K562 (cell line): ENCODE measurements around the gene SMG6. TPM values are rescaled to one million over a fixed set of nuclear protein-coding genes. Genes with fewer than 3 reads are reported as not detected.

Experiments
- ATF2 ChIP-seq: sonication (generic); formaldehyde crosslinking; IDR thresholded peaks from 2 replicates; pipeline ENCODE4 v1.8.1; 2022; ENCODE audit warnings: missing genetic modification reagents
- CGGBP1 ChIP-seq: fragments of 250-450 bp; sonication (Bioruptor Pico); IDR thresholded peaks from 2 replicates; pipeline ENCODE4 v1.9.0; 2021; ENCODE audit warnings: mild to moderate bottlenecking
- ETV6 ChIP-seq, 3 experiments: fragments of 150-350 bp in 1 of 3; sonication (generic) in 1 of 3; formaldehyde crosslinking in 1 of 3; IDR thresholded peaks; 2 replicates each; pipeline versions ENCODE4 v1.6.1 to v1.8.0; 2014 to 2022; ENCODE audit warnings: borderline replicate concordance in 2 of 3, low read depth in 2 of 3, antibody characterized with exemption in 1 of 3, low read length in 1 of 3, mild to moderate bottlenecking in 1 of 3, missing genetic modification reagents in 1 of 3
- FOS ChIP-seq: IDR thresholded peaks from 3 replicates; pipeline ENCODE4 v1.6.1; 2011; ENCODE audit not compliant: insufficient read length; ENCODE audit errors: extremely low read depth
- FOXM1 ChIP-seq, 2 experiments: fragments of 450-650 bp in 1 of 2; sonication (generic) in 1 of 2; formaldehyde crosslinking in 1 of 2; IDR thresholded peaks; 2 replicates each; pipeline versions ENCODE4 v1.6.1 to v1.9.0; 2017 to 2022; ENCODE audit warnings: low read depth in 2 of 2, mild to moderate bottlenecking in 2 of 2, missing genetic modification reagents in 1 of 2, moderate library complexity in 1 of 2
- IRF2 ChIP-seq: sonication (generic); formaldehyde crosslinking; IDR thresholded peaks from 2 replicates; pipeline ENCODE4 v1.8.1; 2022; ENCODE audit warnings: mild to moderate bottlenecking, missing genetic modification reagents
- PHB2 ChIP-seq: fragments of 450-650 bp; IDR thresholded peaks from 2 replicates; pipeline ENCODE4 v1.6.1; 2017; ENCODE audit warnings: low read depth
- POLR2B ChIP-seq: fragments of 450-650 bp; IDR thresholded peaks from 2 replicates; pipeline ENCODE4 v1.6.1; 2018; ENCODE audit warnings: low read depth; ENCODE audit not compliant: partially characterized antibody
- RREB1 ChIP-seq: fragments of 250-450 bp; sonication (Bioruptor Pico); IDR thresholded peaks from 2 replicates; pipeline ENCODE4 v1.4.0; 2020
- SETDB1 ChIP-seq: IDR thresholded peaks from one replicate; pipeline ENCODE4 v1.6.1; 2012; ENCODE audit warnings: low read length, control low read depth, inconsistent platforms
- SMARCB1 ChIP-seq: IDR thresholded peaks from 2 replicates; pipeline ENCODE4 v1.6.1; 2011; ENCODE audit warnings: improper control_type of control experiment, low read depth; ENCODE audit not compliant: insufficient read length
- SMARCE1 ChIP-seq: fragments of 450-650 bp; IDR thresholded peaks from 2 replicates; pipeline ENCODE4 v1.7.1; 2016; ENCODE audit warnings: mild to moderate bottlenecking
- ZNF140 ChIP-seq: fragments of 250-450 bp; sonication (Bioruptor Pico); IDR thresholded peaks from 2 replicates; pipeline ENCODE4 v1.8.0; 2021; ENCODE audit warnings: moderate library complexity, mild to moderate bottlenecking, inconsistent platforms
- ZNF175 ChIP-seq: fragments of 200-800 bp; sonication (Bioruptor generic); IDR thresholded peaks from 2 replicates; pipeline ENCODE4 v1.6.1; 2016; ENCODE audit warnings: low read depth, mild to moderate bottlenecking, missing genetic modification characterization, missing compliant biosample characterization
- ZNF232 ChIP-seq: sonication (generic); formaldehyde crosslinking; IDR thresholded peaks from 2 replicates; pipeline ENCODE4 v1.8.0; 2022; ENCODE audit warnings: mild to moderate bottlenecking, missing genetic modification reagents
- ZNF408 ChIP-seq: fragments of 250-450 bp; sonication (Bioruptor Pico); IDR thresholded peaks from 2 replicates; pipeline ENCODE4 v1.4.0; 2020; ENCODE audit warnings: low read depth, mild to moderate bottlenecking, moderate library complexity
- ZNF57 ChIP-seq: fragments of 450-650 bp; formaldehyde crosslinking; IDR thresholded peaks from 2 replicates; pipeline ENCODE4 v1.4.0; 2020; ENCODE audit warnings: mild to moderate bottlenecking, moderate library complexity
- ZNF707 ChIP-seq: fragments of 250-450 bp; sonication (Bioruptor Pico); conservative IDR thresholded peaks from 2 replicates; pipeline ENCODE4 v1.8.0; 2022; ENCODE audit warnings: inconsistent platforms, mild to moderate bottlenecking, moderate library complexity
- polyA plus RNA-seq, 8 experiments: library from polyadenylated mRNA; depleted of rRNA in 4 of 8; stranded (reverse) in 5 of 8; unstranded in 3 of 8; fragments of >200 nt; fragmentation: Nextera tagmentation in 2 of 8; fragmentation: Illumina TruSeq in 1 of 8; extraction: Ambion mirVana in 2 of 8; extraction: Trizol in 1 of 8; gene quantifications; 2 replicates each; pipeline versions ENCODE4 v1.2.1 to v1.2.3, GENCODE V29; 2011 to 2014; ENCODE audit warnings: inconsistent platforms in 1 of 8, missing spikeins in 1 of 8
- total RNA-seq, 7 experiments: library from RNA; depleted of rRNA in 6 of 7; stranded (reverse); fragments of >200 nt in 6 of 7; fragmentation: Illumina TruSeq in 2 of 7; extraction: Trizol in 2 of 7; gene quantifications; 2 replicates each; pipeline versions ENCODE4 v1.2.1 to v1.2.3, GENCODE V29; 2011 to 2021; ENCODE audit warnings: low replicate concordance in 1 of 7

SMG6 gene
- total and polyA plus RNA-seq, 9 of the 15 experiments (the other 6 are each of a cell fraction or from before 2014, with no cell fraction given) = 0.44 to 13.9 (median 6.0) TPM

GRCh38 chr17:2029911-2030778 is 273.4 kb downstream of the SMG6 start, which contains the start of gene DPH1 (continued):
- TF ChIP-seq ETV6 (IDR thresholded peaks at IDR 0.05; ENCODE audit: borderline replicate concordance in 1 of 2, low read depth in 2 of 2, low read length in 1 of 2) = no peak
- TF ChIP-seq ETV6 (CRISPR knock-in tag; IDR thresholded peaks at IDR 0.05; ENCODE audit: borderline replicate concordance) = no peak
- no peak for TF ChIP-seq PHB2
- peak; percentile 20 for TF ChIP-seq POLR2B
- no peak for TF ChIP-seq SMARCB1
- TF ChIP-seq SETDB1 = no peak
- no peak for TF ChIP-seq ZNF140 (CRISPR knock-in tag)
- TF ChIP-seq CGGBP1 (CRISPR knock-in tag) = no peak
- no peak for TF ChIP-seq FOS
- no peak for TF ChIP-seq ZNF232 (CRISPR knock-in tag)
- no peak for TF ChIP-seq ZNF408 (CRISPR knock-in tag)
- no peak for TF ChIP-seq ZNF57 (CRISPR knock-in tag)
- TF ChIP-seq RREB1 (CRISPR knock-in tag) = no peak
- no peak for TF ChIP-seq IRF2 (CRISPR knock-in tag)
- no peak for TF ChIP-seq ZNF175
- TF ChIP-seq ATF2 (CRISPR knock-in tag) = no peak
- TF ChIP-seq SMARCE1 = no peak
- TF ChIP-seq ZNF707 (CRISPR knock-in tag) = no peak
- peak; percentile 75; the same call in 1 of the 2 replicates for TF ChIP-seq FOXM1 (IDR thresholded peaks at IDR 0.05; ENCODE audit: low read depth)
- no peak for TF ChIP-seq FOXM1 (CRISPR knock-in tag; IDR thresholded peaks at IDR 0.05; ENCODE audit: low read depth)
